ENCODE data around the gene MED9.
A peak's percentile ranks its signal among the peaks of the same experiment; 100 is the strongest.

MED9 gene

DNA sequence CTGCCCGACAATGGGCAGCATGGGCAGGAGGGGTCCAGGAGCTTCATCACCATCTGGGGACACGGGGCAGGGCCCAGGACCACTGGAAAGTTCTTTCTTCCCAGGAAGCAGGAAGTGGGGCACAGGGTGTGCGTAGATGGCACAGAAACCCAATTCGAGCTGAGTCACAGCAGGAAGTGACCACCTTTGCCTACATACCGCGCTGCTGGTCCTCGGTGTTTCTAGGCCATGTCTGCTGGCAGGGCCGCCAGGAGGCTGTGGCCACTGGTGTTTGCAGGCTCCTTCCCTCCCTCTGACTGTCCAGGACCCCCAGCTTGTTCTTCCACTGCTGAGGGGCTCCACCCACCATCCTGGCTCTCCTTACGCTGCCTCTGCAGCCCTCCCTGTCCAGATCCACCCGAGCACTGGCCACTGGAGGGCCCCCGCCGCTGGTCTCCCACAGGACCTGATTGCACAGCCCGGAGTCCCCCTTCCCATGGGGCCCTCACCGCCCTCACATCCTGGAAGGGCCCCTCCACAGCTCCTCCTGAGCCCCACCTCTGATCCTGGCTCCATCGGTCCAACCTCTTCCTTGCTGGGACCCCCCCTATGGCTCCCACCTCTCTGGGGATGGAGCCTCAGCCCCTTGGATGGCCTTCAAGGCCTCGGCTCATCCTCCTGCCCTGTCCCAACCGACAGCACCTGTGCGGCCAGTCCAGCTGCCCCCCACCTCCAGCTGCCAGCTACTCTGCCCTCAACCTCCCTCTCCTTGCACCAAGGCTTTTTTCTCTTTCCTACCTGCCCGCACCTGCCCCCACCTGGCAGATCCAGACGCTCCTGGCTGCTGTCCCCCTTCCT is 33.9 kb downstream of the MED9 start (continued):
- TF ChIP-seq, protein P1, sequence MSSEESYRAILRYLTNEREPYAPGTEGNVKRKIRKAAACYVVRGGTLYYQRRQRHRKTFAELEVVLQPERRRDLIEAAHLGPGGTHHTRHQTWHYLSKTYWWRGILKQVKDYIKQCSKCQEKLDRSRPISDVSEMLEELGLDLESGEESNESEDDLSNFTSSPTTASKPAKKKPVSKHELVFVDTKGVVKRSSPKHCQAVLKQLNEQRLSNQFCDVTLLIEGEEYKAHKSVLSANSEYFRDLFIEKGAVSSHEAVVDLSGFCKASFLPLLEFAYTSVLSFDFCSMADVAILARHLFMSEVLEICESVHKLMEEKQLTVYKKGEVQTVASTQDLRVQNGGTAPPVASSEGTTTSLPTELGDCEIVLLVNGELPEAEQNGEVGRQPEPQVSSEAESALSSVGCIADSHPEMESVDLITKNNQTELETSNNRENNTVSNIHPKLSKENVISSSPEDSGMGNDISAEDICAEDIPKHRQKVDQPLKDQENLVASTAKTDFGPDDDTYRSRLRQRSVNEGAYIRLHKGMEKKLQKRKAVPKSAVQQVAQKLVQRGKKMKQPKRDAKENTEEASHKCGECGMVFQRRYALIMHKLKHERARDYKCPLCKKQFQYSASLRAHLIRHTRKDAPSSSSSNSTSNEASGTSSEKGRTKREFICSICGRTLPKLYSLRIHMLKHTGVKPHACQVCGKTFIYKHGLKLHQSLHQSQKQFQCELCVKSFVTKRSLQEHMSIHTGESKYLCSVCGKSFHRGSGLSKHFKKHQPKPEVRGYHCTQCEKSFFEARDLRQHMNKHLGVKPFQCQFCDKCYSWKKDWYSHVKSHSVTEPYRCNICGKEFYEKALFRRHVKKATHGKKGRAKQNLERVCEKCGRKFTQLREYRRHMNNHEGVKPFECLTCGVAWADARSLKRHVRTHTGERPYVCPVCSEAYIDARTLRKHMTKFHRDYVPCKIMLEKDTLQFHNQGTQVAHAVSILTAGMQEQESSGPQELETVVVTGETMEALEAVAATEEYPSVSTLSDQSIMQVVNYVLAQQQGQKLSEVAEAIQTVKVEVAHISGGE (tag by site-specific recombination; conservative IDR thresholded peaks at IDR 0.05; ENCODE audit: low read depth) = no peak
- no peak for TF ChIP-seq ZNF521 (tag by site-specific recombination; IDR thresholded peaks at IDR 0.05)

- Histone ChIP-seq H3K27ac (ENCODE audit: extremely low read depth, low read depth, low read length) (no peak overlapping the region), H3K4me1 (ENCODE audit: control insufficient read depth, insufficient read depth, low read length) (no peaks in the 10 kb centered on the region), H3K4me3 (ENCODE audit: low read depth, low read length) (no peak overlapping the region), H3K36me3 (ENCODE audit: control insufficient read depth in 2 of 2, insufficient read depth in 1 of 2, low read length in 2 of 2) (no peaks in the 10 kb centered on the region), H3K9me3 (ENCODE audit: control insufficient read depth, insufficient read depth, low read depth, low read length) (no peaks in the 10 kb centered on the region)
- POLR2A ChIA-PET = interaction anchor here (0.6 to 2.8 kb wide), 2 partner anchors 15 to 379 kb away, joined by 5 to 13 read pairs; partner anchors contain the start of gene RASD1
- CTCF ChIA-PET = interaction anchor here (0.6 to 4.8 kb wide), 4 partner anchors 12 to 156 kb away, joined by 3 to 19 read pairs (median 5); partner anchors contain the start of gene RASD1
- TF ChIP-seq ZNF654 (tag by site-specific recombination; IDR thresholded peaks at IDR 0.05; ENCODE audit: low read depth) (no peak), ZBTB1 (tag by site-specific recombination; IDR thresholded peaks at IDR 0.05) (no peak), ZNF112 (tag by site-specific recombination; IDR thresholded peaks at IDR 0.05) (no peak), ZNF132 (tag by site-specific recombination; IDR thresholded peaks at IDR 0.05; ENCODE audit: borderline replicate concordance) (no peak), ZNF837 (tag by site-specific recombination; IDR thresholded peaks at IDR 0.05) (no peak), ZNF341 (tag by site-specific recombination; IDR thresholded peaks at IDR 0.05; ENCODE audit: low read depth) (no peak), GLIS2 (tag by site-specific recombination; IDR thresholded peaks at IDR 0.05) (no peak), ZNF18 (tag by site-specific recombination; IDR thresholded peaks at IDR 0.05) (no peak), ZNF366 (tag by site-specific recombination; conservative IDR thresholded peaks at IDR 0.05) (no peak), OSR2 (tag by site-specific recombination; IDR thresholded peaks at IDR 0.05) (no peak)
Observed at GRCh38 chr17:17511293-17511741, 34.5 kb downstream of the MED9 start.

DNA sequence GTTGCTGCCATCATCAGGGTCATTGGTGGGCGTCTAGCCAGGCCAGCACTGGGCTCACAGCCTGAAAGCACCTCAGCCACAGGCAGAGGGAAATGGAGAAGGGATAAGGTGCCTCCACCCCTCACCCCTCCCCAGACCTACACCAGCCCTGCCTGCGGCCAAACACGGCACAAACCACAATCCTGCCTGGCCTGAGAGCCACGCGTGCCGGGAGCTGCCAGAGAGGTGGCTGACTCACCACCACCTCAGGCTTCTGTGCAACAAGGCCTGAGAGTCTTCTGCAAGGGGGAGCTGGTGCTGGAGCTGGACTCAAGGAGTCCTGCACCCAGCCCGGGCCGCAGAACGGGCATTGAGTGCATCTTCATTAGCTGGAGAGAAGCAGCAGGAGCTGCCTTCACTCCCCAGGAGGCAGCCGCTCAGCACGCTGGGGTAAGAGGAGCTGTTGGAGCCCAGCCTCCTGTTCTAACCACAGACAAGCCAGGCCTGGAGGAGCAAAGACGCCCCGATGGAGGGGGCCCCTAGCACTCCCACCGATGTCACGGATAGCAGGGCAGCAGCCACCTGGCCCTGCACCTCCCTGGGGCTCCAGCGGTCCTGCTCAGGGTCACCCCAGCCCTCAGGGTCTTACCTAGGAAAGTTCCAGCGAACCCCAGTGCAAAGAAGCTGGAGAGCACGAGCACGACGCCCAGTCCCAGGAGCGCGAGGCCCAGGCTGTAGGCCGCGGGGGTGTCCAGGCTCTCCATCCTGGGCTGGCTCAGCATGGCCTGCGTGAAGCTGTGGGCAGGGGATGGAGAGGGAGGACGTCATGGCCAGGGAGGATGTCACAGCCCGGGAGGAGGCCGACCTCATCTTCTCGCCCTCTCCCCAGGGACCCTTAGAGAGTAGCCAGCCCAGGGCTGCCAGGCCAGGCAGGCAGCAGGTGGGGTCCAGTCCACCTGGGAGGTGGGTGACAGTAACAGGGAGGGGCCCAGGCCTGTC is 35.4 kb downstream of the MED9 start:
- ChIA-PET POLR2A (interaction anchor here (0.6 to 1.6 kb wide), 3 partner anchors 16 to 379 kb away, joined by 5 to 13 read pairs (median 5); partner anchors contain the start of genes PEMT and RASD1), CTCF (interaction anchor here (0.6 to 4.8 kb wide), 6 partner anchors 11 to 238 kb away, joined by 3 to 19 read pairs (median 4); partner anchors contain the start of gene RASD1)
- TF ChIP-seq ZNF426 (tag by site-specific recombination; IDR thresholded peaks at IDR 0.05) (no peak), OSR2 (tag by site-specific recombination; IDR thresholded peaks at IDR 0.05) (0 out of 2 replicates have a peak, but pooled peaks have one; percentile 26), ZBTB21 (tag by site-specific recombination; IDR thresholded peaks at IDR 0.05) (no peak), ZIC2 (tag by site-specific recombination; IDR thresholded peaks at IDR 0.05) (peak; percentile 59), ZNF843 (tag by site-specific recombination; IDR thresholded peaks at IDR 0.05) (no peak), KLF9 (tag by site-specific recombination; IDR thresholded peaks at IDR 0.05; ENCODE audit: low read depth) (no peak), SCRT2 (tag by site-specific recombination; IDR thresholded peaks at IDR 0.05) (peak; percentile 32; the same call in 1 of the 2 replicates)
- TF ChIP-seq, protein P2, sequence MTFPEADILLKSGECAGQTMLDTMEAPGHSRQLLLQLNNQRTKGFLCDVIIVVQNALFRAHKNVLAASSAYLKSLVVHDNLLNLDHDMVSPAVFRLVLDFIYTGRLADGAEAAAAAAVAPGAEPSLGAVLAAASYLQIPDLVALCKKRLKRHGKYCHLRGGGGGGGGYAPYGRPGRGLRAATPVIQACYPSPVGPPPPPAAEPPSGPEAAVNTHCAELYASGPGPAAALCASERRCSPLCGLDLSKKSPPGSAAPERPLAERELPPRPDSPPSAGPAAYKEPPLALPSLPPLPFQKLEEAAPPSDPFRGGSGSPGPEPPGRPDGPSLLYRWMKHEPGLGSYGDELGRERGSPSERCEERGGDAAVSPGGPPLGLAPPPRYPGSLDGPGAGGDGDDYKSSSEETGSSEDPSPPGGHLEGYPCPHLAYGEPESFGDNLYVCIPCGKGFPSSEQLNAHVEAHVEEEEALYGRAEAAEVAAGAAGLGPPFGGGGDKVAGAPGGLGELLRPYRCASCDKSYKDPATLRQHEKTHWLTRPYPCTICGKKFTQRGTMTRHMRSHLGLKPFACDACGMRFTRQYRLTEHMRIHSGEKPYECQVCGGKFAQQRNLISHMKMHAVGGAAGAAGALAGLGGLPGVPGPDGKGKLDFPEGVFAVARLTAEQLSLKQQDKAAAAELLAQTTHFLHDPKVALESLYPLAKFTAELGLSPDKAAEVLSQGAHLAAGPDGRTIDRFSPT (tag by site-specific recombination; IDR thresholded peaks at IDR 0.05) = no peak
- H3K4me3 ChIP-seq (ENCODE audit: low read depth, low read length) = no peak overlapping the region
- no peak overlapping the region for H3K27ac ChIP-seq (ENCODE audit: extremely low read depth, low read depth, low read length)
- no peaks in the 10 kb centered on the region for H3K36me3 ChIP-seq (ENCODE audit: control insufficient read depth in 2 of 2, insufficient read depth in 1 of 2, low read length in 2 of 2)
- H3K9me3 ChIP-seq (ENCODE audit: control insufficient read depth, insufficient read depth, low read depth, low read length) = no peaks in the 10 kb centered on the region
- H3K4me1 ChIP-seq (ENCODE audit: control insufficient read depth, insufficient read depth, low read length) = no peaks in the 10 kb centered on the region
